Neural cell (in vitro differentiated cells): ENCODE results near the gene FAM107B. TPM values are rescaled to one million over a fixed set of nuclear protein-coding genes. Genes with fewer than 3 reads are reported as not detected.

Experiments used
- H2AFZ ChIP-seq: fragments of 200-600, 300-800 bp; sonication (generic), shearing (Covaris generic); 2 replicates; pipeline ENCODE4 v1.6.0; 2014; ENCODE audit warnings: low read depth, mild to moderate bottlenecking, antibody characterized with exemption, low read length, moderate library complexity
- H3F3A ChIP-seq: fragments of 200-600 bp; shearing (Covaris generic); 2 replicates; pipeline ENCODE4 v1.6.1; 2016; ENCODE audit warnings: mild to moderate bottlenecking, moderate library complexity, mixed read lengths, antibody characterized with exemption, low read length; ENCODE audit not compliant: insufficient read depth, poor library complexity, severe bottlenecking
- H3K27ac ChIP-seq: fragments of 200-600, 300-800 bp; sonication (generic), shearing (Covaris generic); 2 replicates; pipeline ENCODE4 v1.5.1; 2014; ENCODE audit warnings: mild to moderate bottlenecking, low read length, moderate library complexity
- H3K27me3 ChIP-seq: fragments of 300-800, 200-600 bp; sonication (generic), shearing (Covaris generic); 2 replicates; pipeline ENCODE4 v1.6.0; 2014; ENCODE audit warnings: mild to moderate bottlenecking, low read depth, low read length, moderate library complexity; ENCODE audit not compliant: insufficient read depth
- H3K36me3 ChIP-seq: fragments of 300-800, 200-600 bp; sonication (generic), shearing (Covaris generic); 2 replicates; pipeline ENCODE4 v1.5.1; 2014; ENCODE audit warnings: mild to moderate bottlenecking, antibody characterized with exemption, low read length, moderate library complexity; ENCODE audit not compliant: insufficient read depth
- H3K4me2 ChIP-seq: fragments of 300-800, 200-600 bp; sonication (generic), shearing (Covaris generic); 2 replicates; pipeline ENCODE4 v1.6.0; 2014; ENCODE audit warnings: mild to moderate bottlenecking, low read length
- H3K4me3 ChIP-seq: fragments of 300-800, 200-600 bp; sonication (generic), shearing (Covaris generic); 2 replicates; pipeline ENCODE4 v1.5.1; 2014; ENCODE audit warnings: mild to moderate bottlenecking, low read length, moderate library complexity
- H3K79me2 ChIP-seq: fragments of 200-600 bp; shearing (Covaris generic); replicated peaks from 2 replicates; pipeline ENCODE4 v1.6.0; 2014; ENCODE audit warnings: mild to moderate bottlenecking, low read length, moderate library complexity; ENCODE audit not compliant: insufficient read depth
- H3K9ac ChIP-seq: fragments of 300-800, 200-600 bp; sonication (generic), shearing (Covaris generic); 2 replicates; pipeline ENCODE4 v1.6.1; 2016; ENCODE audit warnings: mild to moderate bottlenecking, low read length, mixed read lengths
- H3K9me2 ChIP-seq: fragments of 200-600 bp; shearing (Covaris generic); 2 replicates; pipeline ENCODE4 v1.6.1; 2016; ENCODE audit warnings: mild to moderate bottlenecking, low read length, mixed read lengths; ENCODE audit not compliant: insufficient read depth
- H3K9me3 ChIP-seq: fragments of 200-600, 300-800 bp; sonication (generic), shearing (Covaris generic); 2 replicates; pipeline ENCODE4 v1.6.1; 2016; ENCODE audit warnings: mild to moderate bottlenecking, mixed run types, low read length, moderate library complexity, mixed read lengths
- H4K20me1 ChIP-seq: fragments of 200-600 bp; shearing (Covaris generic); 2 replicates; pipeline ENCODE4 v1.6.1; 2016; ENCODE audit warnings: mild to moderate bottlenecking, mixed run types; ENCODE audit not compliant: insufficient read depth
- CTCF ChIP-seq: fragments of 450-650 bp; IDR thresholded peaks from 2 replicates; pipeline ENCODE4 v1.5.1; 2014; ENCODE audit warnings: antibody characterized with exemption, mild to moderate bottlenecking, moderate library complexity; ENCODE audit not compliant: poor library complexity, severe bottlenecking
- EP300 ChIP-seq: fragments of 450-650 bp; conservative IDR thresholded peaks from 2 replicates; pipeline ENCODE4 v1.6.1; 2014; ENCODE audit warnings: antibody characterized with exemption, mild to moderate bottlenecking, moderate library complexity; ENCODE audit not compliant: poor library complexity, severe bottlenecking
- EZH2 ChIP-seq: fragments of 200-600, 300-800 bp; shearing (Covaris generic), sonication (generic); IDR thresholded peaks from 2 replicates; pipeline ENCODE4 v1.6.1; 2014; ENCODE audit warnings: antibody characterized with exemption, low read length, borderline replicate concordance, mild to moderate bottlenecking; ENCODE audit not compliant: insufficient read depth, poor library complexity, severe bottlenecking
- MXI1 ChIP-seq: fragments of 450-650 bp; conservative IDR thresholded peaks from 2 replicates; pipeline ENCODE4 v1.6.1; 2014; ENCODE audit warnings: antibody characterized with exemption, mild to moderate bottlenecking; ENCODE audit not compliant: poor library complexity, severe bottlenecking
- POLR2AphosphoS5 ChIP-seq: IDR thresholded peaks from 2 replicates; pipeline ENCODE4 v1.6.1; 2012
- RAD21 ChIP-seq: fragments of 450-650 bp; conservative IDR thresholded peaks from 2 replicates; pipeline ENCODE4 v1.6.1; 2014; ENCODE audit warnings: antibody characterized with exemption, mild to moderate bottlenecking, moderate library complexity
- REST ChIP-seq: IDR thresholded peaks from 2 replicates; pipeline ENCODE4 v1.6.1; 2012; ENCODE audit warnings: borderline replicate concordance
- SMC3 ChIP-seq: fragments of 450-650 bp; conservative IDR thresholded peaks from 2 replicates; pipeline ENCODE4 v1.6.1; 2014; ENCODE audit warnings: antibody characterized with exemption, mild to moderate bottlenecking, moderate library complexity; ENCODE audit not compliant: poor library complexity
- TAF1 ChIP-seq: IDR thresholded peaks from 2 replicates; pipeline ENCODE4 v1.6.1; 2012; ENCODE audit warnings: low read depth
- polyA plus RNA-seq: library from polyadenylated mRNA; depleted of rRNA; stranded (reverse); fragments of >200 nt; gene quantifications from 2 replicates; pipeline ENCODE4 v1.2.3, GENCODE V29; 2014

The FAM107B gene
- polyA plus RNA-seq, 1 donor from 2014 or later = 106 TPM

GRCh38 chr10:14723052-14723689 lies 51.5 kb downstream of the FAM107B start:
- H2AFZ ChIP-seq = no peak overlapping the region
- H3K79me2 ChIP-seq = no peaks in the 10 kb centered on the region
- TF ChIP-seq MXI1 = no peak
- no peak for TF ChIP-seq POLR2AphosphoS5
- TF ChIP-seq CTCF = no peak
- no peak for TF ChIP-seq EZH2
- TF ChIP-seq RAD21 = no peak
- TF ChIP-seq TAF1 = no peak
- TF ChIP-seq SMC3 = no peak
- TF ChIP-seq REST = no peak
- no peak for TF ChIP-seq EP300

GRCh38 chr10:14717552-14717951 lies 57.1 kb downstream of the FAM107B start:
- Histone ChIP-seq H3K27ac (no peak overlapping the region), H3K9me2 (no peaks in the 10 kb centered on the region), H3K4me3 (no peak overlapping the region), H2AFZ (no peak overlapping the region), H3K4me2 (no peak overlapping the region), H3K36me3 (no peaks in the 10 kb centered on the region), H4K20me1 (no peaks in the 10 kb centered on the region), H3K27me3 (no peaks in the 10 kb centered on the region), H3K9ac (no peak overlapping the region), H3K9me3 (peaks cover 3% of the 10 kb centered on the region), H3F3A (no peaks in the 10 kb centered on the region), H3K79me2 (no peaks in the 10 kb centered on the region)
- no peak for TF ChIP-seq SMC3
- no peak for TF ChIP-seq POLR2AphosphoS5
- no peak for TF ChIP-seq EP300
- TF ChIP-seq RAD21 = no peak

More at GRCh38 chr10:14723052-14723689, 51.5 kb downstream of the FAM107B start:
- peaks cover 3% of the 10 kb centered on the region for H3K9me3 ChIP-seq
- H4K20me1 ChIP-seq = no peaks in the 10 kb centered on the region
- H3K36me3 ChIP-seq = no peaks in the 10 kb centered on the region
- H3K9ac ChIP-seq = no peak overlapping the region
- no peaks in the 10 kb centered on the region for H3K27me3 ChIP-seq
- H3K4me2 ChIP-seq = no peak overlapping the region
- no peaks in the 10 kb centered on the region for H3K9me2 ChIP-seq
- H3K4me3 ChIP-seq = no peak overlapping the region
- no peaks in the 10 kb centered on the region for H3F3A ChIP-seq
- H3K27ac ChIP-seq = no peak overlapping the region
